Activated CD8-positive, alpha-beta memory T cell treated with anti-CD3 and anti-CD28 coated beads, Interleukin-2, amount 50 U/mL, for 4 hours (primary cell): ENCODE results near the gene ADAMTS7.
A peak's percentile ranks its signal among the peaks of the same experiment; 100 is the strongest.
"Not testable (repeated sequence)": the region's sequence is repeated elsewhere in the genome, so short reads cannot be mapped to it uniquely, and the experiment has no call there.

ENCODE experiments used
- DNase-seq: peaks from one replicate; pipeline ENCODE4 v3.0.0-alpha.2; 2020

ADAMTS7 gene

DNA sequence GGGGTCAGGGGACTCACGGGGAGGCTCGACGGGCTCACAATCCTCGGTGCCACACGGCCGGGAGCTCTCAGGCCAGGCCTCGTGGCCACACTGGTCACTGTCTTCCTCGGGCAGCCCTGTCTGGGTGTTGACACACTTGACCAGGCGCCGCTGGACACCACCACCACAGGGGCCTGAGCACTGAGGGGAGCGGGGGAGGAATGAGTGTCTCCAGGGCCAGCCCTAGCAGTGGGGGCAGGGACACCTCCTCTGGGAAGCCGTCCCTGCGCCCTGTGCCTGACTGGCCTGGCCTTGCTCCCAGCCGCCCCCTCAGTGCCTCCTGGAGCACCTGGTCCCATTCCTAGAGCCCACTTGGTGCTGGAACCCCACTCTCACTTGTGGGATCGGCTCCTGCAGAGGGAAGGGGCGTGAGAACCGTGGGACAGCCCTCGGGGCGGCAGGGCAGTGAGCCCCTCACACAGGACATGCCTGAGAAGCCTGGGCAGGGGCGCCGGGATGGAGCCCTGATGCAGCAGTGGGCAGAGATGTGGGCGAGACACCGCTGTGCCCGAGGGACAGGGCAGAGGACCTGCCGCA lies 48.8 kb downstream of the ADAMTS7 start:
- not testable (repeated sequence) for DNase-seq

DNA sequence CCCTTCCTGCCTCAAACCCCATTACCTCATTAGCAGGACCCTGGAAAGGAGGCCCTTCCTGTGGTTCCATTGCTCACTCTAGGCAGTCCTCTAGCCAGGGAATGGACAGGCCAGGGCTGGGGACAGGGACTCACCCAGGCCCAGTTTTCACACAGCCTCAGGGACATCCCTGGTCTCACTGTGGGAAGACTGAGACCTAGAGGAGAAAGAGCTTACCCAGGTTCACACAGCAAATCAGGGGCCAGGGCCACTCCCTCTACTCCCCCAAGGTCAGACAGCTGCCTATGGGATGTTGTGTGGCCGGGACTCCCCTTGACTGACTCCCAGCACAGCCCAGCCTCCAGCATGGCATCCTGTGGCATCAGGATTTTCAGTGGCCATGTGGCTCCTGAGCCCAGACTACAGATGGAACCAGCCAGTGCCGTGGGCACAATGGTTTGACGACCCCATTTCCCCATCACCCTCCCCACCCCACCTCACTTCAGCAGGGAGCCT lies 49.3 kb downstream of the ADAMTS7 start:
- DNase-seq, result no peak

DNA sequence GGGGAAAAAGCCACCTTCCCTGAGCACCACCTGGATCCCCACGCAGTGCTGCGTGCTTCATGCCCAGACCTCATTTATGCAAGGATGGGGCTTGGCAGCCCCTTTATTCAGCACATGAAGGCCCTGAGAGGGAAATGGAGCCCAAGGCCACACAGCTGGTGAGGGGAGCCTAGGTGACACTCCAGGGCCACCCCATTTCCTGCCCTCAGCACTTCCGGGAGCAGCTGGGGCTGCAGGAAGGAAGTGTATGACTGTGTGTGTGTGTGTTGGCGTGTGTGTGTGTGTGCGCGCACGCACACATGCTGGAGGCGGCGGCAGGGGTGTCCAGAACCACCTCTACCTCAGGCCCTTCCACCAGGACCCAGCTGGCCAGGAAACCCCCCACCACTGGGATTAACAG lies 49.8 kb downstream of the ADAMTS7 start:
- DNase-seq, result peak; percentile 70

DNA sequence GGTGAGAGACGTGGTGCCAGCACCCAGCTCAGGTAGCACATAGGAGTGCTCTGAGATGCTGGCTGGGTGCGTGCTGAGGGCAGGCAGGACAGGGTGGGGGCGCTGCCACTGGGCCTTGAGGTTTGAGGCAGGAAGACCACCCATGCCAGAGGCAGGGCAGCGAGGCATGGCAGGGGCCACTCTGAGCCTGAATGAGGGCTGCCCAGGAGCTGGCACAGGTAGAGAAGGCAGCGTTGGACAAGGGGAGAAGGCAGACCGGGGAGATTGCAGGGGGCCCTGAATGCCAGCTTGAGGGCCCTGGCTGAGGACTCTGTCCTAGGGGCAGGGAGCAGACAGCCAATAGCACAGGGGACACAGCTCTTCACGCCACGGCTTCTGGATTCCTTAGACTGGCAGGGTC lies 50.2 kb downstream of the ADAMTS7 start:
- no peak for DNase-seq

DNA sequence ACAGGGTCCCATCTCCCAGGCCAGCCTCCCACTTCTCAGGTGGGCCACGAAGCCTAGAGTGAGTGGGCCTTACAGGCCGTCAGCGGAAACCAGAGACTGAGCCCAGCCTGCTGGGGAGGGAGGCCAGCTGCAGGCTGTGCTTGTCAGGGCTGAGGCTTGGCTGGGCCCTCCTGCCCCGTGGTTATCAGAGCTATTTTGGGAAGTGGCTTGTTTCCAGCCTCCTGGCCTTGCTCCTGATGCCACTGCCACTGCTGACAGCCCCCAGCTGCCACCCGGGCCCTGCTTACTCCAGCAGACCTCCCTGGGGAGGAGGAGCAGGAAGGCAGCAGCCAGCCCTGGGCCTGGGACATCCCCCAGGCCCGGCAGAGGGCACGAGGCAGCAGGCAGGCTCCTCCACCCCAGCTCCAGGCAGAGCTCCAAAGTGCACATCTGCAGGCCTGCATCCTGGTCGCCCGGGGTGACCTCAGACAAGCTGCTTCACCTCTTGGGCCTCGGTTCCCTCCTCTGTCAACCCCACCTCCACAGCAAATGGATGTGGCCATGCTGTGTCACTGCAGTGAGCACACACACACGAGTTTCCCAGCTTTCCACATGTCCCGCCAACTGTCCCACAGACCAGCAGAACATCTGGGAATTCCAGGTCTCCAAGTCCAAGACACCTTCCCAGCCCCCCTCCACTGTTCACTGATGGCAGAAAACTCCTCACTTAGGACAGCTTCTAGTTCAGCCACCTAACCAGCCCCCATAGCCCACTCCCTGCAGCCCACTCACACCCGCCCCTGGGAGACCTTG lies 51.0 kb downstream of the ADAMTS7 start:
- DNase-seq, result not testable (repeated sequence)

DNA sequence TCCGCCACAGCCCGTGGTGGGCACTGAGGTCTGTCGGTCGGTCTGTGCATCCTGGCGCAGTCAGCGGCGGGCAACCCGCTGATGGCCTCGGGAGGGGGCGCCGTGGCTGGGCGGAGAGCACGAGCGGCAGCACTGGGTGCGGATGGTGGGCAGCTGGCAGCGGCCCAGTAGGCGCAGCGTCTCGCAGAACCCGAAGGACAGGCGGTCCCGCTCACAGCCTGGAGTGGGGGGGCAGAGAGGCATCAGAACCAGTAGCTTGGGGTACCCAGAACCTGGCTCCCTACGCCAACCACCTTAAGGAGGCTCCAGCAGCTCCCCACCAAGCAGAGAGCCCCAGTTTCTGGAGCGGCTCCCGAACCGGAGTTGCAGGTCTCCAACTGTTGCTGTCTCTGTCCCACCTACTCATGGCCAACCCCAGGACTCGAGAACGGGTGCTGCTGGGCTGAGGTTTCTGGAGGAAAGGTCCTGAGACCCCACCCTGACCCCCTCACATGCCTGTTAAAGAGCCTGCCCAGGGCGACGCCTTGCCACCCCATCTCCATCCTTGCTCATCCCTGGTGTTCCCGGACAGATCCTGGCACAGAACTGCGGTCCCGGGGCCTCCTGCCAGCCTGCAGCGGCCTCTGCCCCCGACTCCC lies 51.8 kb downstream of the ADAMTS7 start:
- DNase-seq, result not testable (repeated sequence)

DNA sequence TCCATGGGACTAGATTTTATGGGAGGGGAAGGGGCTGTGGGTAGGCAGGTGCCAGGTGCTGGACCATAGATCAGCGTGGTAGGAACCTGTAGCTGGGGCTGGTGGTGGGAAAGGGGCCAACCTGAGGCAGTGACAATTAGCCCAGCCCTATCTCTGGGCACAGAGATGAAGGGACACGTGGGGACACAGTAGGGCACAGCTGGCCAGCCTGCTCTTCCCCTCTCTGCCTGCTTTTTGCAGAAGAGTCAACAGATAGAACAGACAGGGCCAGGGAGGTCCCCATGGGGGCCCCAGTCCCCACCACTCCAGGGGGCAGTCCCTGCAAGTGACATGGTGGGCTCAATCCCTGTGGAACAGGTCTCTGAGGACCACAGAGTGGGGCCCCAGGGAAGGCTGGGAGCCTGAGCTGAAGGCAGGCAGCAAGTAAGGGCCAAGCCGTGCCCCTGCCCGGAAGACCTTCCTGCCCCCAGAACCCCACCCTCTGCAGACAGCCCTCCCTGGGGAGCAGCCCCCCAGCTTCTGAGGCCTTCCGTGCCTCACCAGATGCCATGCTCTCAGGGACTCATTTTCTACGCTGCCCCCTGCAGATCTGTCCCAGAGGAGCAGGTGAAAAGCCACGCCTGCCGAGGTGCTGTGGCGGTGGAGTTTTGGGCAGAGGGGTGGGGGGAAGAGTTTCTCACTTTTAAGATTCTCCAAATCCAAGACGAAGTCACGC lies 52.6 kb downstream of the ADAMTS7 start:
- DNase-seq, result not testable (repeated sequence)

DNA sequence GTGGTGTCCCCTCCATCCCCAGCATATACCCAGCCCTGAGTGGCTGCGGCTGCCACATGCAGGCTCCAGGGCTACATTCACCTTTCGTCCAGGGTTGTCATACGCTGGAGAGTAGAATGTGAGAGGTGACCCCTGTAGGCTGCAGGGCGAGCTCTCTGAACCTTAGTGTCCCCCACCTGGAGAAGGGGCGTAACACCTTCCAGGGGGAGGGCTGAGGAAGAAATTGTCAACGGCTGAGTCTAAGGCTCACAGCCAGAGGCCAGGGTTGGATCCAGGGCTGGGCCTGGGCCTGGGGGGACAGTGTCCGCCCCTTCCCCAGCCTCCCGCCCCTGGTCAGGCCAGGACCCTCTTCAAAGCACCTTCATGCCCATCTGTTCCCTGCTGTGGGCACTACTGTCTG lies 53.2 kb downstream of the ADAMTS7 start:
- not testable (repeated sequence) for DNase-seq

DNA sequence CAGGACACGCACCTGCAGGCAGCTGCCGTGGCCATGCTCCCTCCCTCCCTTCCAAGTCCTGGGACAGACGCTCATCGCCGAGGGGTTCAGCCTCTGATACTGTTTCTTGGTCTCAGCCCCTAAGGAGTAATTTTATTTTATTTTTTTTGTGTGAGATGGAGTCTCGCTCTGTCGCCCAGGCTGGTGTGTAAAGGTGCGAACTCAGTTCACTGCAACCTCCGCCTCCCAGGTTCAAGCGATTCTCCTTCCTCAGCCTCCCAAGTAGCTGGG lies 53.7 kb downstream of the ADAMTS7 start:
- no peak for DNase-seq

DNA sequence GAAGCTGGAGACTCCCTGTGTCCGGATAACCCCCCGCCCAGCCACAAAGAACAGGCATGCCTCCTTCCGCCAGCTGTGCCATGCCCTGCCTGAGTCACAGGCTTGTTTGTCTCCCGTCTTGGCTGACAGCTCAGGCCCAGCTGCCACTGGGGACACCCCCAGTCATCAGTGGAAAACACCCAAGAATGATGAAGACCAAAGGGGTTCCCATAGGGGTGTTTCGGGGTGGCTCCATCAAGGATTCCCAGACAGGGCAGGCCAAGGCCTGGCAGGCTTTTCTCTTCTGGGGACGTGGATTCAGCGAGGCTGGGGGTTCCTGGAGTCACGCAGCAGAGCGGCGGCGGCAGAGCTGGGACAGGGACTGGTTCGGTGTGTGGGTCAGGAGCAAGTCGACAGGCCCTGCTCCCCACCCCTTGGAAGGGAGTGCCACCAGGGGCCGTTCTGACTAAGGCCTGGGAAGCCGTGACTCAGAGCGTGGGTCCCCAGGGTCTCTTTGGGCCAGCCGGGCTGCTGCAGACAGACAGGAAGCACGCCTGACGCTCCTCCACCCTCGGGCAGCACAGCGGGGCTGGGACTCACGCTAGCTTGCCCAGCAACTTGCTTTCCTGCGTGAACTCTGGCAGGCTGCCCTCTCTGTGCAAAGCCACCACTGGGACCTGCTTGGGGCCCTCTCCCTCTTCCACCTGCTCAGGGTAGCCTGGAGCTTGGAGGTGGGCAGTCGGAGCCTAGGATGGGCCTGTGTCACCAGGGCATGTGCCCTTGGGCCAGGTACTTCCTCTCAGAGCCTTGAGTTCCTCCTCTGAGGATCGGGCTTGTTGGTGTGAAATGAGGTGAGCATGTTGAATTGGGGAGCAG lies 54.3 kb downstream of the ADAMTS7 start:
- DNase-seq, result peak; percentile 35

DNA sequence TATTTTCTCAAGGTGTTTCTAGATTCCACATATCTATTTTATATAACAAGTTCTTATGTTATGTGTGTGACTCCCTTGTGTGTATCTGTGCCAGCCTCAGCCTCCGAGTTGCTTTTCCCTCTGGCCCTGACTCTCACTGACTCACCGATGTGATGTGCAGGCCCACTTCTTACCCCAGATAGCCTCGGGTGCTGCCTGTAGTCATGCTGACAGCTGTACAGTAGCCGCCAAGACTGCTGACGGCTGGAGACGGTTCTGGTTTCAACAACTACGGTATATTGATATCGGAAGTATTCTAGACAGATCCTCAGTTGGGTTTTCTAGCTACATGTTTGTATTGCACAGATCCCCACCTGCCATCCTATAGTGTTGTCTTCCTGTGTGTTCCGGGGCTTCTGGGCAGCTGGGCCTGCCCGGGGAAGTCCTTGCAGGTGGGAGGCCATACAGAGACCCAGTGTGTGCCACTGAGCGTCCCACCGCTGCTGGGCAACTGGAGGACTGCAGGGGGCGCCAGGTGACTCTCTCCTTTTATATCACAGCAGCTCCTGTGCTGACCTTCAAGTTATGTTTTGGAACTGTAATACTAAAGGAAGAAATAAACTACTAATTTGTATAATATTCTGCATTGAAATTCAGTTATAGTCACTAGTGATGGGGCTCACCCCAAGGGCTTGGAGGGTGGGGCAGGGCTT lies 55.2 kb downstream of the ADAMTS7 start:
- peak; percentile 35 for DNase-seq

DNA sequence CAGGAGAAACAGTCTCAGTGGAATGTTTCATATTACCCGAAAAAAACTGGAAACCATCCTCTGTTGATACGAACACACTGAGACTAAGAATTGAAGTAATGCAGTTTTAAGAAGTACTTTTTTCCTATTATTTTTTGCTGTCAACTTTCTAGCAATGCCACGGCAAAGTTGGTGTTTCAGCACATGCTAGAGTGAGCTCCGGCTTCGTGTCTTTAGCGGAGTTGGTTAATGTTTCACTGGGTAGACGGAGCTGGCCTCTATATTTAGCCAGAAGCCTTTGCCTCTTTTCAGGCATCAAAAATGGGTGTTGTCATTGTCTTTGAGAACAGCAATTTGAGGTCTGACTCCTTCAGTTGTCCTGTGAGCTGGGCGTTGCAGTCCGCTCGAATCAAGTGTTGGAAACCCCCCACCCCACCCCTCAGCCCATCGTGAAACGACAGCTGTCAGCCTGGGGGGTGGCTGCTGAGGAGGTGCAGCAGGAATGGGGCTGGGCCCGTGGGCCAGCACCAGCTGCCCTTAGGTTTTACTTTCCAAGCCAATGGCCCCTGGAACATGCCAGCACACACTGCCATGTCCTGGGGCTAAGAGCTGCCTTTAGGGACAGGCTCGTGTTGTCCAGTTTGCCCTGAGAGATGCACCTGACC lies 56.5 kb downstream of the ADAMTS7 start:
- DNase-seq, result not testable (repeated sequence)

DNA sequence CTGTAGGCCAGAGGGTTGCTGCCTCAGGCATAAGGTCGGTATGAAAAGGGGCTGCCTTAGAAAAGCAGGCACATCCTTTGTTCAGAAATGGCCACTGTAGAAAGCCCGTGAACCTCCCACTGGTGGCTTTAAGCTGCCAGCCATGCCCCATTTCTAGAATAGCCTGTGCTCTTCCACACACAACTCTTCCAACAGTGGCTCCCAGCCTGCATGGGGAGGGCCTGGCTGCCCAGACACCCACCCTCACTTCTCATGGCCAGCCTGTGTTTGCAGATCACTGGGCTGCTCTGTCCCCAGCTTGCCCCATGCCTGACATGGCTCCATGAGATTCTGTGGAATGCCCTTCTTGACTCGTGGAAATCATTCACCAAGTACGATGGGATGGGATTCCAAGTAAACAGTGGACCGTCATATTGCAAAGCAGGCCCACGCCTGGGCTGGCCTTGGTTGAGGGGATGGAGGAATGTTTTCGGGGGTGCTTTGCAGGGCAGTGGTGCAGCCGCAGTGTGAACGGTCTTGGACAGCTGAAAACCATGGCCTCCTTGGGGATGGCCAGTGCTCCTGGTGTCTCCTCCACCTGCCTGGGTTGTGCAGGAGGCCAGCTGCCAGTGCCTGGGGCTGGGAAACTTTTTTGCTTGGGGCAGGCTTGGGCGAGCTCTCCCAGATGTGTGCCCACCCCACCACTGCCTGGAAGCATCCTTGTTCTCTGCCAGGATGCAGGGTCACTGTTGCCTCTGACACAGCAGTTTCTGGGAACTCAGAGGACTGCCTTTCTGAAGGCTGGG lies 57.3 kb downstream of the ADAMTS7 start:
- DNase-seq, result not testable (repeated sequence)

DNA sequence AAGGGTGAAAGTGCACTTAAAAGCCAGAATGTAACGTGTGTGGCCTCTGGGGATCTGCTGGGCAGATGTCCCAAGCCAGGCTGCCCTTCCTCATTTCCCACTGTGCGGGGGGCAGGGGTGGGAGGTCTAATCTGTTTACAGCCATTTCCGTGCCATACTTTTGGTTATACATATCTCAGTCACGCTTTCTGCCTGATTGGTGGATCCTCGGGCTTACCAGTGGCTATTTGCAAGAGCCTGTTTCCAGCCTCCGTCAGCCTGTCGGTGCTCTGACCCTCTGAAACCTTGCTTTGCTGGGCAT lies 58.0 kb downstream of the ADAMTS7 start:
- not testable (repeated sequence) for DNase-seq

DNA sequence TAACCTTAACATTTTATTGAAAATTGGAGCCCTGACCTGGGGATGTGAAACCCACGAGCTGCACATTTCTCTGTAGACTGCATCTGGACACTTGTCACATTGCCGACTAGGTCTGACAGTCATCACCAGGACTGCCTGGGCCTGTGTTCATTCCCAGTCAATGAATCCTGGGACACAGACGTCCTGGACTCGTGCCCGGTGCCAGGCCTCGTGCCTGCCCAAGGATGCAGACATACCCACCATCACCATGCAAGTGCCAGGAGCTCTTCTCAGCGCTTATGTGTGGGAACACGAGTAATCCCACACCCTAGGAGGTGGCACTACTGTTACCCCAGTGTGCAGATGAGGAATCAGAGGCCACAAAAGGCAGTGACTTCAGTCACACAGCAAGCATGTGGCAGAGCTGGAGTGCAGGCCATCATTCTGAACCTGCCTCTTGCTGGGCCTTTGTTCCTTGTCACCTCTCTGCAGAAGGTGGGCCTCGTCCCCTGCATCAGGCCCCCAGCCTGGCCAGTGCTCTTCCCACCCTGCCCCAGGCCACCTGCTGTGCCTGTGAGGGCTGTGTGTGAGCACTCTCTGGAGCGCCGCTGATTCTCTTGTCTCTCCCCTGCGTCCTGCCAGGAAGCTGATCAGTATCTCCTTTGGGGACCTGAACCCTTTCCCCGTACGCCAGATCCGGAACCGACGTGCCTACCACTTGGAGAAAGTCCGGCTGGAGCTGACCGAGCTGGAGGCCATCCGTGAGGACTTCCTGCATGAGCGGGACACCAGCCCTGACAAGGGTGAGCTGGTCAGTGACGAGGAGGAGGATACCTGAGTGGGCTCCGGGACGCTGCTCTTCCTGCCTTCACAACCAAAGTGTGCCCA lies 58.5 kb downstream of the ADAMTS7 start:
- no peak for DNase-seq

DNA sequence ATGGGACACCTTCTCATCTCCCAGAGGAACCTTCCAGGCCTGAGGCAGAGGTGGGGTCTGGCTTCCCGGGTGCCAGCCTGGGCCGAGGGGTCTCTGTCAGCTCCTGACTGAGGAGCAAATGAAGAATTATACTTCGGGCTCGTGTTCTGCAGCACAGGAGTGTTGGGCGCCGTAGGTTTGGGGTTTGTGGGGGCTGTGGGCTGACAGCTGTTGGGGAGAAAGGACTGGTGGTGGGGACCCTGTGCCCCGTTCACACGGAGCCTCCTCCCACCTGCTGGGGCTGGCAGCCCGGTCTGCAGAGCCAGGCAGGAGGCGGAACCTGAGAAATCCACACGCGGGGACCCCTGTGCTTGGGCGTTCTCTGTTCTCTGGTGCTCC lies 59.7 kb downstream of the ADAMTS7 start:
- no peak for DNase-seq

DNA sequence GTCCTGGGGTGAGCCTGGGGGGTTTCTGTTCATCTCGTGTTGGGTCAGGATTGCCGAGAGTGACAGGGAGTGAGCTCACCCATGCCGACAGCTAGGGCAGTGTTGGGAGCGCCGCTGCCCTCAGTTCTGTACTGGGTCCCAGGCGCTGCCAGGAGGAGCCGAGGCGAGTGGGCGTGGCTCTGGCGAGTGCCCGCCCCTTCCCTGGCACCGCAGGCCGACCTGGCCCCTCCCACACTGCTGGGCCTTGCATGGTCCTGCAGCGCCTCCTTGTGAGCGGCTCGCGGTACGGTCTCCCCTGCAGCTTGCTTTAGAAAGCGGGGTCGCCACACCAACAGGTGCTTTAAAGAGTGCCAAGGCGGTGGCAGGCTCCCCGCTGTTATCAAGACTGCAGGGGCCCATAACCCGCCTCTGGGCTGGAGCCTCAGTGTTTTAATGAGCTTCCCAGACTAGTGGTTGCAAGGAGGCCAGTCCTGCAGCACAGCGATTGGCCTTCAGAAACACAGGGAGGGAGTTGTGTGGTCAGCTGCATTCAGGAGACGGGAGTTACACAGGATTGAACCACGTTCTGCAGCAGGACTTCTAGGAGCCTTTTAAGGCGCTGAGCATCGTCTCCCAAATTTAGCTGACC lies 60.2 kb downstream of the ADAMTS7 start:
- peak; percentile 91 for DNase-seq

DNA sequence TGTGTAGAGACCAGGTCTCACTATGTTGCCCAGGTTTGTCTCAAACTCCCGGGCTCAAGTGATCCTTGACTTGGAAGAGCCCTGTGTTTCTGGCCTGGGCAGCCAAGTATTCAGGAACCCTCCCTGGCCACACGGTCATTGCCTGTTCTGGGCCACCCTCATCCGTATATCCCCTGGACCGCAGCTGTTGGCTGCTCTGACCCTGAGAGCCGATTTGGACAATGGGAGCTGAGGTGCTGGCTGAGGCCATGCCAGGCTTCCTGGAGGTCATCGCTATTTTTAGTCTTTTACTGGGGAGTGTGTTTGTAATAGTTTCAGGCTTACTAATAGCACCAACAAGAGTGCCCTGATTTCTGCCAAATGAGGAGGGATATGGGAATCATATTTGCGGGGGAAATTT lies 60.7 kb downstream of the ADAMTS7 start:
- DNase-seq, result no peak

DNA sequence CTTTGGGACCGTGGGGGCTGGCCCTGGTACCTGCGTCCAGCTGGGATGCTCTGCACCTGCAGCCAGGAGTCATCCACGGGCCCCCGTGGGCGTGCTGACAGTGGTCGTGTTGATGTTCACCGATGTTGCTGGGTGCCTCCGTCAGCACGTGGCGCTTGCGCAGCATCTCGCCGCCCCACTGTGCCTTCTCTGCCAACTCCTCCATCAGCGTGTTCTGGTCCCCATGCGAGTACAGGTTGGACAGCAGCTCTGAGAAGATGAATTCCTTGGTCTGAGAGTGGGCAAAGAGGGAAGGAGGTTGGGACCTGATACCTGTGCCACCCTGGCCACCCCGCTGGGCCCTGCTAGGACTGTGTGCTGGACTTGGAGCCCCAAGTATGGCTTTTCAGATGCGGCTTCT lies 61.4 kb downstream of the ADAMTS7 start:
- DNase-seq, result no peak
